Measurements from ENCODE around the gene AIRE.

Gene AIRE

DNA sequence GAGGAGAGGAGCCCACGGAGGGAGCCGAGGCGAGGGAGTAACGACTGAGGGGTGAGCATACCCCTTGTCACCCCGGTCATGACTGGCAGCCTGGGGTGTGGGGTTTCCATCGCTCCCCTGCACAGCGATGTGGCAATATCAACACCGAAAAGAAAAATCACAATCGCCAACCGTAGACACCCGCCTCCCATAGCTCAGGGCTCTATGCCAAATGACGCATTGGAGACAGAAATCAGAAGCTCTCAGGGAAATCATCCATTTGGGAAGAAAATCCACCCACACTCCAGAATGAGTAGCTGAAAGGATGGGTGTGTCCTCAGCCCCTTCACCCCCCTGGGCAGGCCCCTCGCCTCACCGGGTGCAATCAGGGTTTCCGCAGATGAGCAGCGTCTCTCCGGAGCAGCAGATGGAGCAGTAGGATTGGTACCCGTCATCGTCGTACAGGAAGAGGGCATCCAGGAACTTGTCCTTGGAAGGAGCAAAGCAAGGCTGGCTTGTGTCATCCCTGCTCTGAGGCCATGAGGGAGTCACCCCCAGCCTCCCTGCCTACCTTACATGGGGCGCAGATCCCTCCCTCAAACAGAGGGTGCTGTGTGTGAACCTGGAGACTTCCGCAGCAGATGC is 26.5 kb upstream of the AIRE start:
- Histone ChIP-seq H3K4me2 (ENCODE audit: insufficient read depth, low read length) (no peak overlapping the region), H3K4me3 (ENCODE audit: low read depth in 1 of 2, low read length in 2 of 2) (no peak overlapping the region), H3K79me2 (ENCODE audit: insufficient read depth, low read length) (no peaks in the 10 kb centered on the region), H3K27ac (ENCODE audit: low read length) (no peak overlapping the region), H3K27me3 (ENCODE audit: insufficient read depth, low read length, poor library complexity) (no peaks in the 10 kb centered on the region), H2AFZ (ENCODE audit: low read depth, low read length) (no peak overlapping the region), H3K4me1 (ENCODE audit: insufficient read depth, low read length) (no peaks in the 10 kb centered on the region), H3K9ac (ENCODE audit: low read depth, low read length) (no peak overlapping the region), H4K20me1 (ENCODE audit: insufficient read depth, low read length) (no peaks in the 10 kb centered on the region), H3K36me3 (ENCODE audit: insufficient read depth, low read length) (no peaks in the 10 kb centered on the region), H3K9me3 (ENCODE audit: insufficient read depth, low read length, severe bottlenecking) (no peaks in the 10 kb centered on the region)
- ATAC-seq (ENCODE audit: insufficient read depth, low read depth) (no peak), DNase-seq (no peak)
- TF ChIP-seq, protein P1, sequence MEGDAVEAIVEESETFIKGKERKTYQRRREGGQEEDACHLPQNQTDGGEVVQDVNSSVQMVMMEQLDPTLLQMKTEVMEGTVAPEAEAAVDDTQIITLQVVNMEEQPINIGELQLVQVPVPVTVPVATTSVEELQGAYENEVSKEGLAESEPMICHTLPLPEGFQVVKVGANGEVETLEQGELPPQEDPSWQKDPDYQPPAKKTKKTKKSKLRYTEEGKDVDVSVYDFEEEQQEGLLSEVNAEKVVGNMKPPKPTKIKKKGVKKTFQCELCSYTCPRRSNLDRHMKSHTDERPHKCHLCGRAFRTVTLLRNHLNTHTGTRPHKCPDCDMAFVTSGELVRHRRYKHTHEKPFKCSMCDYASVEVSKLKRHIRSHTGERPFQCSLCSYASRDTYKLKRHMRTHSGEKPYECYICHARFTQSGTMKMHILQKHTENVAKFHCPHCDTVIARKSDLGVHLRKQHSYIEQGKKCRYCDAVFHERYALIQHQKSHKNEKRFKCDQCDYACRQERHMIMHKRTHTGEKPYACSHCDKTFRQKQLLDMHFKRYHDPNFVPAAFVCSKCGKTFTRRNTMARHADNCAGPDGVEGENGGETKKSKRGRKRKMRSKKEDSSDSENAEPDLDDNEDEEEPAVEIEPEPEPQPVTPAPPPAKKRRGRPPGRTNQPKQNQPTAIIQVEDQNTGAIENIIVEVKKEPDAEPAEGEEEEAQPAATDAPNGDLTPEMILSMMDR (IDR thresholded peaks at IDR 0.05; ENCODE audit: borderline replicate concordance, extremely low read depth, low read length, poor library complexity, severe bottlenecking) = no peak
- TF ChIP-seq EZH2 (IDR thresholded peaks at IDR 0.05; ENCODE audit: borderline replicate concordance, low read depth, low read length, severe bottlenecking) = no peak

DNA sequence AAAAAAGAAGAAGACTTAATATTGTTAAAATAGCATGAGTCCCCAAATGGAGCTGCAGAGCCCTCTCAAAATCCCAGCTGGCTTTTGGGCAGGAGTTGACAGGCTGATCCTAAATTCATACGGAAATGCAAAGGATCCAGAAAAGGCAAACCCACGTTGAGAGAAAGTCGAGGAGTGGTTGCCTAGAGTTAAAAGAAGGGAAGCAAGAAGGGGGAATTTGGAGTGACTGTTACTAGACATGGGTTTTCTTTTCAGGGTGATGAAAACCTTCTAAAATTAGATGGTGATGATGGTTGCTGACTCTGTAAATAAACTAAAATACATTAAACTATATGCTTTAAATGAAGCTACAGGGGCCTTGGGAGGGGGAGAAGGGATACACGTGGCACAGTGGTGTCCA is 25.6 kb upstream of the AIRE start:
- H3K4me3 ChIP-seq (ENCODE audit: low read depth in 1 of 2, low read length in 2 of 2) = no peak overlapping the region
- TF ChIP-seq, protein P1 (IDR thresholded peaks at IDR 0.05; ENCODE audit: borderline replicate concordance, extremely low read depth, low read length, poor library complexity, severe bottlenecking) = no peak
- TF ChIP-seq EZH2 (IDR thresholded peaks at IDR 0.05; ENCODE audit: borderline replicate concordance, low read depth, low read length, severe bottlenecking) = no peak
- H2AFZ ChIP-seq (ENCODE audit: low read depth, low read length) = no peak overlapping the region
- H3K27ac ChIP-seq (ENCODE audit: low read length) = no peak overlapping the region
- H3K9ac ChIP-seq (ENCODE audit: low read depth, low read length) = no peak overlapping the region
- no peak for ATAC-seq (ENCODE audit: insufficient read depth, low read depth)
- H3K4me2 ChIP-seq (ENCODE audit: insufficient read depth, low read length) = no peak overlapping the region
- DNase-seq = no peak
- H4K20me1 ChIP-seq (ENCODE audit: insufficient read depth, low read length) = no peaks in the 10 kb centered on the region
- no peaks in the 10 kb centered on the region for H3K9me3 ChIP-seq (ENCODE audit: insufficient read depth, low read length, severe bottlenecking)
- no peaks in the 10 kb centered on the region for H3K27me3 ChIP-seq (ENCODE audit: insufficient read depth, low read length, poor library complexity)
- H3K36me3 ChIP-seq (ENCODE audit: insufficient read depth, low read length) = no peaks in the 10 kb centered on the region
- H3K4me1 ChIP-seq (ENCODE audit: insufficient read depth, low read length) = no peaks in the 10 kb centered on the region
- H3K79me2 ChIP-seq (ENCODE audit: insufficient read depth, low read length) = no peaks in the 10 kb centered on the region

DNA sequence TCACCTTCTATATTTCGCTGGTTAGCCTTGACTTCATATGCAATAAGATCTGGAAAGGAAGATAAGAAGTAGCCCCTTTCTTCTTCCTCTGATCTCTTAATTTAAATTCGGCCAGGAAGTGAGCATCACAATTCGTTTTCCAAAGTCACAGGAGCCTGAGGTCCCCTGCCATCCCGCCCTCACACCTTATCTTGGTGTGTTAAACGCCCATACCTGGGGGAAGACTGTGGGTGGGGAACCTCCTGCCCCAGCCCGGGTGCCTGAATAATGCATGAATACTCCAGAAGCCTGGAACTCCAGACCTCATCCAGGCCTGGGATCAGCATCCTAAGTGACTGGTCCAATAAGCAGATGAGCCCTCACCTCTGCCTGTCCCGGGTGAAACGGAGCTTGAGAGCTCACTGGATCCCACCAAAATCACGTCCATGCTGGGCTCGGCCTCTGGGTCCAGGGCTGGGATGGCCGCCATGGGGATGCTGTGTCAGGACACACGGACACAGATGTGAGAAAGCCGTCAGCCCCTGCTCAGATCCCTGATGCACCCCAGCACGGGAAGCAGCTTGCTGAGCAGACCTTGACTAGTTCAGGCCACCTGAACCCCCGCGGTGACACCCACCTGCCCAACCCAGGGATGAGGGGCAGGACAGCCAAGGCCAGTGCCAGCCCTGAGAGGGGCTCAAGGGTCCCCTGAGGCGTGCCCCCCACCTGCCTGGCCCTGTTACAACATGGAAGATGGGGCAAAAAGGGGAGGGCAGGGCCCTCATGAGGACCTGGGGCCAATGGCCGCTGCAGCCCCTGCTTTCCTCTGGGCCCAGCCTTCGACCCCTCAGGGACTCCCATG is 24.7 kb upstream of the AIRE start:
- TF ChIP-seq EZH2 (IDR thresholded peaks at IDR 0.05; ENCODE audit: borderline replicate concordance, low read depth, low read length, severe bottlenecking) = no peak
- TF ChIP-seq, protein P1 (IDR thresholded peaks at IDR 0.05; ENCODE audit: borderline replicate concordance, extremely low read depth, low read length, poor library complexity, severe bottlenecking) = no peak
- H3K27me3 ChIP-seq (ENCODE audit: insufficient read depth, low read length, poor library complexity) = no peaks in the 10 kb centered on the region
- H2AFZ ChIP-seq (ENCODE audit: low read depth, low read length) = no peak overlapping the region
- no peak for ATAC-seq (ENCODE audit: insufficient read depth, low read depth)
- no peaks in the 10 kb centered on the region for H3K79me2 ChIP-seq (ENCODE audit: insufficient read depth, low read length)
- no peaks in the 10 kb centered on the region for H3K4me1 ChIP-seq (ENCODE audit: insufficient read depth, low read length)
- H3K4me3 ChIP-seq (ENCODE audit: low read depth in 1 of 2, low read length in 2 of 2) = no peak overlapping the region
- H3K4me2 ChIP-seq (ENCODE audit: insufficient read depth, low read length) = no peak overlapping the region
- H3K27ac ChIP-seq (ENCODE audit: low read length) = no peak overlapping the region
- no peaks in the 10 kb centered on the region for H3K9me3 ChIP-seq (ENCODE audit: insufficient read depth, low read length, severe bottlenecking)
- no peaks in the 10 kb centered on the region for H3K36me3 ChIP-seq (ENCODE audit: insufficient read depth, low read length)
- DNase-seq = no peak
- no peaks in the 10 kb centered on the region for H4K20me1 ChIP-seq (ENCODE audit: insufficient read depth, low read length)
- H3K9ac ChIP-seq (ENCODE audit: low read depth, low read length) = no peak overlapping the region
